Measurements from ENCODE around the gene SERPINE1. TPM values are rescaled to one million over a fixed set of nuclear protein-coding genes. Genes with fewer than 3 reads are reported as not detected.

Gene SERPINE1
- total RNA-seq, 4 donors from 2014 or later: 6.0 to 25.5 (median 11.4) TPM

DNA sequence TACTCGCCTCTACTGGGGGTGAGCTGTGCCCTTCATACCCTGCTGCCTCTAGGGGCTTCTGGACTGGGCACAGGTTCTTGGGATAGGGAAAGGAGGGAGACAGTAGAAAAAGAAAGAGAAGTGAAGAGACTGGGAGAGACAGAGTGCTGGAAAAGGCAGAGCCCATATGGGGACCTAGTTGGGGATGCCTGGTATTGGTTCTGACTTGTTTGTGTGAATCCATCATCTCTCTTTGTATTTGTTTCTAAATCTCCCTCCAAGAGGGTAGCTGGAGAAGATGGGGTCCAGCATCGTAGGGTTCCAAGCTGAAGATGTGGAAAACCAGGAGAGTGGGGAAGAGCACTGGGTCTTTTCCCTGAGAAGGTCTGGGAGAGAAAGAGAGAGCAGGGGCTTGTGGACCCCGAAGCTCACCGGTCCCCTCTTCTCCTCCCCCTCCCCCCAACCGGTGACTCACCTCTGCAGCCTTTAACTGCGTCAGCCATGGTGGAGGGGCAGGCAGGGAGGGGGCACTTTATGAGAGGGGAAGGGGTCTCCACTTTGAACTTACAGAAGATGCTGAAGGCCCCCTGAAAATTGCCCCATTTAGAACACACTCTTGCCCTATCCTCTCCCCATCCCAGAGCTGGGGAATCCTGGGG is 41.6 kb downstream of the SERPINE1 start:
- TF ChIP-seq, protein P1, sequence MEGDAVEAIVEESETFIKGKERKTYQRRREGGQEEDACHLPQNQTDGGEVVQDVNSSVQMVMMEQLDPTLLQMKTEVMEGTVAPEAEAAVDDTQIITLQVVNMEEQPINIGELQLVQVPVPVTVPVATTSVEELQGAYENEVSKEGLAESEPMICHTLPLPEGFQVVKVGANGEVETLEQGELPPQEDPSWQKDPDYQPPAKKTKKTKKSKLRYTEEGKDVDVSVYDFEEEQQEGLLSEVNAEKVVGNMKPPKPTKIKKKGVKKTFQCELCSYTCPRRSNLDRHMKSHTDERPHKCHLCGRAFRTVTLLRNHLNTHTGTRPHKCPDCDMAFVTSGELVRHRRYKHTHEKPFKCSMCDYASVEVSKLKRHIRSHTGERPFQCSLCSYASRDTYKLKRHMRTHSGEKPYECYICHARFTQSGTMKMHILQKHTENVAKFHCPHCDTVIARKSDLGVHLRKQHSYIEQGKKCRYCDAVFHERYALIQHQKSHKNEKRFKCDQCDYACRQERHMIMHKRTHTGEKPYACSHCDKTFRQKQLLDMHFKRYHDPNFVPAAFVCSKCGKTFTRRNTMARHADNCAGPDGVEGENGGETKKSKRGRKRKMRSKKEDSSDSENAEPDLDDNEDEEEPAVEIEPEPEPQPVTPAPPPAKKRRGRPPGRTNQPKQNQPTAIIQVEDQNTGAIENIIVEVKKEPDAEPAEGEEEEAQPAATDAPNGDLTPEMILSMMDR (IDR thresholded peaks at IDR 0.05; ENCODE audit: low read depth): no peak

DNA sequence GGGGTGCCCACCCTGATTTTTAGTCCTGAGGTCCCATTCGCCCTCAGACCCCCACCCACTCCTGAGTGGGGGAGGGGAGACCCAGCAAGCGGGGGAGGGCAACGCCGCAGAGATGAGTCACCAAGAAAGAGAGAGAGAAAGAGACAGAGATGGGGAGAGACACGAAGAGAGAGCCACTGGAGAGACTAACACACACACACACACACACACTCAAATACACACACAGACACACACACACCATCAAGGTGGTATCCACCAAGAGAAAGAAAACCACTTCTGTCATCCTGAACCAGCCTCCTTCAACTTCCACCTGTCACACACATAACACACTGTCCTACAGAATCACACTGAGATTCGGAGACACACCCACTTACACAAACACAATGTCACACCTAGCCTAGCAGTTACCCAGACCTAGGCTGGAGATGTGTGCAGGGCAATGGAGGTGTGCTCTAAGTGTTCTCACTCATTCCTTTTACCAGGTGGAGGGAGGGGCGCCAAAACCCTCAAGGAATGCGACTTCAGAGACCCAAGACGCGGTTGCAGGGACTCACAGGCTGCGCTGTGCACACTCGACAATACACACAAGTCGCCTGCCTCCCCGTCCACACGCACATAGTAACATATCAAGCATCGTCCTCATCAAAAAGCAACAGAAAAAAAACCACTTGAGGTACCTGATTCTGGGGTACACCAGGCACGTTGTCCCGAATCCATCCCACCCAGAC is 42.4 kb downstream of the SERPINE1 start:
- TF ChIP-seq, protein P1 (IDR thresholded peaks at IDR 0.05; ENCODE audit: low read depth): no peak

DNA sequence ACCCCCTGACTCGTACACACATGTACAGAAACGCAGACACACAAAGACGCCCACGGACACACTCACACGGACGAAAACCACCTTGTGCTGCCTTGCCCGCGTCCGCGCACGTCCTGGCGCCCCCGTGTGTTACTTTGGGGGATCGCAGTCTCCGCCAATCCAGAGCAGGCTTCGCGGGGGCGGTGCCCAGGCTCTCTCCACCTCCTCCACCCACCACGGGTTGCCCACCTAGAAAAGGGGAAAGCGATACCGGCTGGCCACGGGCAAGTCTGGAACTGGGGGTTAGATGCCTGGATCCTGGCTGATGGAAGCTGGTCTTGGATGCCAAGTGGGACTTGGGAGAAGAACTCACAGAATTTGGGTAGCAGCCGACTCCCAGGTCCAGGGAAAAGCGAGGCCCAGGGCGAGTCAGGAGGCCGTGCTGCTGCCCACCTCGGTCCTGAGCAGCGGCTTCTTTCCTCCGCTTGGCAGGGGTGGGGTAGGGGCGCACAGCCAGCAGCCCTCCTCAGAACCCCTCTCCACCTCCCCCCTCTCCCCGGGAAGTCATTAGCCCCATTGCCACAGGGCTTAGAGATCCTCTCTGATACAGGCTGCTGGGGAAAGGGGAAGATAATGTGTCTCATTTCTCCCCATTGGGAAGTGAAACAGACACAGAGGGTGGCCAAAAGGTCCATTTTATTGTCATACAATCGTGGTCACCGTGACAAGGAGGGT is 43.1 kb downstream of the SERPINE1 start:
- TF ChIP-seq, protein P1 (IDR thresholded peaks at IDR 0.05; ENCODE audit: low read depth): no peak

DNA sequence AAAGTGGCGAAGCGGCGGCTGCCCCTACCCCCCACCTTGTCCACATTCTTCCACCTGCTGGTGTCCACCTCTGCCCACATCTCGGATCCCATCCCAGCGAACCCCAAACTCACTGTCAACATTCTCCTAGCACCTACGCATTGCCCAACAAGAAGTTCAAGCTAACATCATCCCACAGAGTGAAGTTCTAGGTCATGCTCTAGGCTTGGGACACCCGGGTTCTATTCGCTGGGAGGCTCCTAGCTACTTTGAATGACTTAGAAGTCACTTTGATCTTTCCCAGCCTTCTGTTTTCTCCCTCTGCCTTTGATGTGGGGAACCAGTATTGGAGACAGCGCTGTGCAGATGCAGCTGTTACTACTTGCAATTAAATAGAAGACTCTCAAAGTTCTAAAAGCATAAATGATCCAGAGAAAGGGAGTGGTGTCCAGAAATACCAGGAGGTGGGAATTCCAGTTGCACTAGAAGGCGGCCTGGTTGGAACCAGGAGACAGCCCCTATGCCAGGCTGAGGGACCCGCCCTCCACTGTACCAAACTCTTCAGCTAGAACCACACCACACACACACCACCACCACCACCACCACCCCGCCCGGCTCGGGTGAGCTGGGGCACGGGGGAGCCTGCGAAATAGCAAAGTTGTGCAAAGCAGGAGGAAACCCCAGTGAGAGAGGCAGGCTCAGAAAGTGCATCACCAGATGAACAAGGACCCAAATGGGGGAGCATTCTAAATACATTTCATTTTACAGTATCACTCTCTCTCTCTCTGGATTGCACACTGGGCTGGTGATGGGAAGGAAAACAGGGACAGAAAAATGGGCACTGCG is 43.9 kb downstream of the SERPINE1 start:
- TF ChIP-seq, protein P1 (IDR thresholded peaks at IDR 0.05; ENCODE audit: low read depth): no peak

DNA sequence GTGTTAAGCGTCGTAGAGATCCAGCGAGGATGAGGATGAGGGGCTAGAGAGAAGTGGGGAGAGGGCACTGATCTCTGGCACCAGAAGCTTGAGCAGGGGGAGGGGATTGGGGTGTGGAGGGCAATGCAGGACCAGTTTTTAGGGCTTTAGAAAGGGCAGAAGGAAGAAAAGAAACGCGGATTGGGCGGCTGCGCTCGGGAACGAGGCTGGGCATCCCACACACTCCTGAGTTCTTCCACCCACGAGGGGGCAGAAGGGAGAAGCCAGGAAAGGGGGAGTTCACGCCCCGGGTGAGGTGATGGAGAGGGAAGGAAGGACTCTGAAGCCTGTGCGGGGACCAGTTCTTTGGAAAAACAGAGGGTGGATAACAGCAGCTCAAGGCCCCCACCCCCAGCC is 44.5 kb downstream of the SERPINE1 start:
- TF ChIP-seq, protein P1 (IDR thresholded peaks at IDR 0.05; ENCODE audit: low read depth): no peak

DNA sequence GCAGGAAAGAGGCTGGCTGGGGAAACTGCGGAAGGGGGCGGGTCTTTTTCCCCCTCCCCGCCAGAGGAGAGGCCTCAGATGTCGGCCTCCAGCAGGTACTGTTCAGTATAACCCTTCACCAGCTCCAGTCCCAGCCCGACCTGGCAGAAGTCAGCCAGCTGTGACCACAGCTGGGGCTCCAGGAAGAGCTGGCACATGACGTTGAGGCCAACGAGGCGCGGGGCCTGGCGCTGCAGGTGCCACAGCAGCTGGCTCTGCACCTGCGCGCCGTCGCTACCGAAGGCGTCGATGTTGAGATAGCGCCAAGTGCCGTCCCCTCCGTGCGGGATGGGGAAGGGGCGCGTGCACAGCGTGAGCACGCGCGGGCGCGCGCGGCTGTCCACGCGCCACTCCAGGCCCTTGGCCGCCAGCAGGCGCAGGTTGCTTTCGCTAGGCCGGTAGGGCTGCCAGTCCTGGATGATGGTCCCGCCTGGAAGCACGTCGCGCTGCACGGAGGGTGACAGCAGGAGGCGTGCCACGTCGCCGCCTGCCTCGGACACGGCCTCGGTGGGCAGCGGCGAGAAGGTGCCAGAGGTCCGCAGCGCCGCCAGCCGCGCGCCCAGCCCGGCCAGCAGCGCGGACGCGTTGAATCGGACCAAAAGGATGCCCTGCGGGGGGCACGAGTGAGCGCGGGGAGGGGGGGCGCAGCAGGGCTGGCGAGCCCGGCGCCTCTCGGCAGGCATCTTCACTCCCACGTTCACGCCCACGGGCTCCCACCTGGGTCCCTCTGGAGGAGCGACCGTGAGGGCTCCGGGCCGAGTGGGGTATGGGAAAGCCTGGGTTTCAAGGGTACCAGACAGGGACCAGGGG is 45.3 kb downstream of the SERPINE1 start:
- TF ChIP-seq, protein P1 (IDR thresholded peaks at IDR 0.05; ENCODE audit: low read depth): no peak
